DOHH2 (cell line): Measurements from ENCODE around the gene KCNAB1.

Experiments
- H3F3A ChIP-seq: fragments of 200-600 bp; sonication (generic), shearing (Covaris generic); 2 replicates; pipeline ENCODE4 v1.6.0; 2016; ENCODE audit warnings: antibody characterized with exemption, mild to moderate bottlenecking; ENCODE audit not compliant: control insufficient read depth, insufficient read depth
- H3K27ac ChIP-seq: fragments of 200-600 bp; sonication (generic); 2 replicates; pipeline ENCODE4 v1.5.1; 2014; ENCODE audit warnings: low read depth, mild to moderate bottlenecking, low read length, moderate library complexity
- H3K27me3 ChIP-seq: fragments of 200-600 bp; sonication (generic); 2 replicates; pipeline ENCODE4 v1.6.1; 2014; ENCODE audit warnings: mild to moderate bottlenecking, low read length, mixed read lengths; ENCODE audit not compliant: control insufficient read depth
- H3K36me3 ChIP-seq: fragments of 200-600 bp; sonication (generic); 2 replicates; pipeline ENCODE4 v1.6.1; 2014; ENCODE audit warnings: mild to moderate bottlenecking, low read length, moderate library complexity, mixed read lengths; ENCODE audit not compliant: control insufficient read depth
- H3K4me1 ChIP-seq: fragments of 200-600 bp; sonication (generic); 2 replicates; pipeline ENCODE4 v1.6.1; 2014; ENCODE audit warnings: mild to moderate bottlenecking, low read length, mixed read lengths; ENCODE audit not compliant: control insufficient read depth
- H3K4me2 ChIP-seq: fragments of 200-600 bp; sonication (generic); 2 replicates; pipeline ENCODE4 v1.6.0; 2014; ENCODE audit warnings: mild to moderate bottlenecking, low read length, moderate library complexity
- H3K4me3 ChIP-seq: fragments of 200-600 bp; sonication (generic); 2 replicates; pipeline ENCODE4 v1.5.1; 2014; ENCODE audit warnings: mild to moderate bottlenecking, low read length, mixed read lengths
- H3K79me2 ChIP-seq: fragments of 200-600 bp; sonication (generic); 2 replicates; pipeline ENCODE4 v1.6.1; 2014; ENCODE audit warnings: mild to moderate bottlenecking, low read length, mixed read lengths; ENCODE audit not compliant: control insufficient read depth
- H3K9me2 ChIP-seq: fragments of 200-600 bp; sonication (generic); replicated peaks from 2 replicates; pipeline ENCODE4 v1.6.1; 2014; ENCODE audit warnings: mild to moderate bottlenecking, low read length, mixed read lengths; ENCODE audit not compliant: control insufficient read depth
- H3K9me3 ChIP-seq: fragments of 200-600 bp; sonication (generic); 2 replicates; pipeline ENCODE4 v1.6.1; 2014; ENCODE audit warnings: antibody characterized with exemption, low read length, mixed read lengths; ENCODE audit not compliant: control insufficient read depth, insufficient read depth
- H4K20me1 ChIP-seq: fragments of 200-600 bp; sonication (generic); 2 replicates; pipeline ENCODE4 v1.6.0; 2014; ENCODE audit warnings: low read depth, mild to moderate bottlenecking, antibody characterized with exemption, low read length, moderate library complexity; ENCODE audit not compliant: control insufficient read depth, insufficient read depth
- CTCF ChIP-seq: fragments of 200-600 bp; sonication (generic); IDR thresholded peaks from one replicate; pipeline ENCODE4 v1.5.1; 2014; ENCODE audit warnings: antibody characterized with exemption, mild to moderate bottlenecking, low read depth, low read length; ENCODE audit not compliant: poor library complexity, severe bottlenecking
- EZH2phosphoT487 ChIP-seq: fragments of 200-600 bp; sonication (generic); IDR thresholded peaks from 2 replicates; pipeline ENCODE4 v1.6.1; 2017; ENCODE audit warnings: borderline replicate concordance, mild to moderate bottlenecking, antibody characterized with exemption, low read length, moderate library complexity, mixed read lengths

KCNAB1 gene

DNA sequence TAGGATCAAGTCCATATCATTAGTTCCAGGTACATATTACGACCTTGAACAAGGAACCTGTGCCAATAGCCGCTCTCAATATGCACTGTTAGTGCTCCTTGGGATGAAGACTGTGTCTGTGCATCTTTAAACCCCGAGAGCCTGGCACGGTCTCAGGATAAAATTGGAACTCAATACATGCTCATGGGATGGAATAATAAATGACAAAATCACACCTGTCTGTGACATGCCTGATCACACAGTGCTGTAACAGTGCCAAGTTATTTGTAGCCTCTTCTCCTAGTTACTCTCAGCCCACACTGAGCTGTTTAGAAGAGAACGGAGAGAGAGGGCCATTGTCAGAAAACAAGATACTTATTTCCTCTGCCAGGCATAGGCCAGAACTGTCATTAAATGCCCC, 352.3 kb downstream of the KCNAB1 start:
- no peaks in the 10 kb centered on the region for H3K4me1 ChIP-seq

GRCh38 chr3:156473341-156473740, 353.0 kb downstream of the KCNAB1 start:
- H3K4me3 ChIP-seq = no peak overlapping the region
- no peaks in the 10 kb centered on the region for H3K36me3 ChIP-seq
- no peaks in the 10 kb centered on the region for H3K9me2 ChIP-seq
- H3K27me3 ChIP-seq = peaks cover 9% of the 10 kb centered on the region
- H3K9me3 ChIP-seq = no peaks in the 10 kb centered on the region
- H3K27ac ChIP-seq = no peak overlapping the region
- TF ChIP-seq CTCF (no peak), EZH2phosphoT487 (no peak)
- H3K4me1 ChIP-seq = no peaks in the 10 kb centered on the region
- no peaks in the 10 kb centered on the region for H3F3A ChIP-seq
- no peaks in the 10 kb centered on the region for H3K79me2 ChIP-seq
- H4K20me1 ChIP-seq = no peaks in the 10 kb centered on the region
- no peak overlapping the region for H3K4me2 ChIP-seq

More for the DNA sequence above, 352.3 kb downstream of the KCNAB1 start:
- Histone ChIP-seq H3K36me3 (no peaks in the 10 kb centered on the region), H3K27ac (no peak overlapping the region), H4K20me1 (no peaks in the 10 kb centered on the region), H3F3A (no peaks in the 10 kb centered on the region), H3K79me2 (no peaks in the 10 kb centered on the region), H3K9me2 (no peaks in the 10 kb centered on the region), H3K4me3 (no peak overlapping the region), H3K4me2 (no peak overlapping the region), H3K27me3 (peaks cover 9% of the 10 kb centered on the region), H3K9me3 (no peaks in the 10 kb centered on the region)
- no peak for TF ChIP-seq EZH2phosphoT487
- no peak for TF ChIP-seq CTCF

GRCh38 chr3:156474560-156475389, 354.4 kb downstream of the KCNAB1 start:
- no peak overlapping the region for H3K27ac ChIP-seq

More at GRCh38 chr3:156474560-156475389, 354.4 kb downstream of the KCNAB1 start:
- no peaks in the 10 kb centered on the region for H3K79me2 ChIP-seq
- H3K27me3 ChIP-seq = peaks cover 7% of the 10 kb centered on the region
- H3K4me1 ChIP-seq = no peaks in the 10 kb centered on the region
- no peak overlapping the region for H3K4me2 ChIP-seq
- H3K9me2 ChIP-seq = no peaks in the 10 kb centered on the region
- no peaks in the 10 kb centered on the region for H4K20me1 ChIP-seq
- H3K9me3 ChIP-seq = no peaks in the 10 kb centered on the region
- no peaks in the 10 kb centered on the region for H3F3A ChIP-seq
- TF ChIP-seq EZH2phosphoT487 (no peak), CTCF (peak; percentile 42)
- no peak overlapping the region for H3K4me3 ChIP-seq
- H3K36me3 ChIP-seq = no peaks in the 10 kb centered on the region
